Ovary (tissue), 9 donors: Measurements from ENCODE around the gene GABRD. TPM values are rescaled to one million over a fixed set of nuclear protein-coding genes. Genes with fewer than 3 reads are reported as not detected.

Source experiments
- DNase-seq, 5 donors: peaks; one replicate each; pipeline ENCODE4 v3.0.0-alpha.2; 2019 to 2020
- H3K27ac ChIP-seq, 2 donors: fragments of 200-600 bp; one replicate each; pipeline versions ENCODE4 v1.5.1 to v1.8.0; 2019 to 2022
- H3K27me3 ChIP-seq: fragments of 200-600 bp; one replicate; pipeline ENCODE4 v1.8.0; 2022
- H3K36me3 ChIP-seq: fragments of 200-600 bp; sonication (generic); one replicate; pipeline ENCODE4 v1.5.1; 2019
- H3K4me1 ChIP-seq: one replicate; pipeline ENCODE4 v1.8.1; 2013; ENCODE audit warnings: mild to moderate bottlenecking, moderate library complexity; ENCODE audit not compliant: insufficient read depth
- H3K4me3 ChIP-seq: fragments of 200-600 bp; sonication (generic); one replicate; pipeline ENCODE4 v1.5.1; 2017
- H3K9me3 ChIP-seq, 2 donors: fragments of 200-600 bp in 1 of 2; sonication (generic) in 1 of 2; one replicate each; pipeline versions ENCODE4 v1.5.1 to v1.8.1; 2013 to 2019; ENCODE audit warnings: mild to moderate bottlenecking in 1 of 2, moderate library complexity in 1 of 2
- EP300 ChIP-seq: sonication (generic); formaldehyde crosslinking; IDR thresholded peaks from one replicate; pipeline ENCODE4 v1.6.1; 2017; ENCODE audit warnings: antibody characterized with exemption
- POLR2A ChIP-seq: fragments of 450-650 bp; IDR thresholded peaks from one replicate; pipeline ENCODE4 v1.6.1; 2017; ENCODE audit warnings: antibody characterized with exemption, mild to moderate bottlenecking, moderate library complexity
- WGBS, 3 donors: extraction: QIAGEN DNeasy Blood & Tissue Kit in 1 of 3; methylation state at CpG; one replicate each; pipeline versions ENCODE4 v1.1.5 to v1.1.7; 2013 to 2017; 5-methylcytosine and 5-hydroxymethylcytosine counted together
- intact Hi-C, 4 donors: fragments of 100-400 bp; cut with DNase I; formaldehyde crosslinking; loops; one replicate each; pipeline versions ENCODE4 v1.11.0 to v1.15.1; 2022 to 2023
- polyA plus RNA-seq, 2 donors: library from polyadenylated mRNA; stranded (reverse); fragments of 200-250 nt in 1 of 2; fragments of 350-450 nt in 1 of 2; fragmentation: Illumina TruSeq in 1 of 2; extraction: RNeasy Lipid Tissue Mini Kit (QIAGEN cat#74804) in 1 of 2; gene quantifications; one replicate each; pipeline ENCODE4 v1.2.3, GENCODE V29; 2013 to 2014
- total RNA-seq, 7 donors: library from RNA; depleted of rRNA in 2 of 7; stranded (reverse); fragments of >200 nt in 2 of 7; fragmentation: NEBNext Ultra II Directional in 3 of 7; extraction: Animal tissue kit (Norgen Biotek cat#: 25700) in 3 of 7; gene quantifications; one replicate each; pipeline versions ENCODE4 v1.1.0 to v1.2.4, GENCODE V29; 2016 to 2023
- TF ChIP-seq, protein P1 (sequence below), 3 donors: fragments of 450-650 bp in 2 of 3; fragments of 200-600 bp in 1 of 3; IDR thresholded peaks; one replicate each; pipeline versions ENCODE4 v1.5.1 to v1.8.0; 2016 to 2022; ENCODE audit warnings: antibody characterized with exemption in 3 of 3, mild to moderate bottlenecking in 1 of 3
- donor health status: DM: no; HTN: no; CAD: no; lungs with moderate emphysema.
- donor health status: DM: no; HTN: no; CAD: no.
- donor health status: Bipolar disorder and iron deficiency.
- donor health status: DM: yes; HTN: yes; CAD: no.
- donor health status: DM: no; HTN: no; CAD: no.
- donor health status: DM: yes; HTN: yes; CAD: no.

The GABRD gene
- total and polyA plus RNA-seq, 9 donors, result 0.13 to 0.40 (median 0.33) TPM; not detected in 6

GRCh38 chr1:2060535-2060934 lies 41.4 kb downstream of the GABRD start:
- Histone ChIP-seq H3K4me1 (no peaks in the 10 kb centered on the region), H3K27ac (no peak overlapping the region), H3K27me3 (no peaks in the 10 kb centered on the region), H3K36me3 (no peaks in the 10 kb centered on the region), H3K4me3 (no peak overlapping the region), H3K9me3 (no peaks in the 10 kb centered on the region)
- 88 to 89% (median 88%) methylated on average over 23 of the region's 23 CpGs for WGBS, 3 donors
- no peak for DNase-seq
- TF ChIP-seq EP300 (no peak), POLR2A (no peak)
- TF ChIP-seq, protein P1, sequence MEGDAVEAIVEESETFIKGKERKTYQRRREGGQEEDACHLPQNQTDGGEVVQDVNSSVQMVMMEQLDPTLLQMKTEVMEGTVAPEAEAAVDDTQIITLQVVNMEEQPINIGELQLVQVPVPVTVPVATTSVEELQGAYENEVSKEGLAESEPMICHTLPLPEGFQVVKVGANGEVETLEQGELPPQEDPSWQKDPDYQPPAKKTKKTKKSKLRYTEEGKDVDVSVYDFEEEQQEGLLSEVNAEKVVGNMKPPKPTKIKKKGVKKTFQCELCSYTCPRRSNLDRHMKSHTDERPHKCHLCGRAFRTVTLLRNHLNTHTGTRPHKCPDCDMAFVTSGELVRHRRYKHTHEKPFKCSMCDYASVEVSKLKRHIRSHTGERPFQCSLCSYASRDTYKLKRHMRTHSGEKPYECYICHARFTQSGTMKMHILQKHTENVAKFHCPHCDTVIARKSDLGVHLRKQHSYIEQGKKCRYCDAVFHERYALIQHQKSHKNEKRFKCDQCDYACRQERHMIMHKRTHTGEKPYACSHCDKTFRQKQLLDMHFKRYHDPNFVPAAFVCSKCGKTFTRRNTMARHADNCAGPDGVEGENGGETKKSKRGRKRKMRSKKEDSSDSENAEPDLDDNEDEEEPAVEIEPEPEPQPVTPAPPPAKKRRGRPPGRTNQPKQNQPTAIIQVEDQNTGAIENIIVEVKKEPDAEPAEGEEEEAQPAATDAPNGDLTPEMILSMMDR (IDR thresholded peaks at IDR 0.05), result no peak
- intact Hi-C loops, result no loop called here

DNA sequence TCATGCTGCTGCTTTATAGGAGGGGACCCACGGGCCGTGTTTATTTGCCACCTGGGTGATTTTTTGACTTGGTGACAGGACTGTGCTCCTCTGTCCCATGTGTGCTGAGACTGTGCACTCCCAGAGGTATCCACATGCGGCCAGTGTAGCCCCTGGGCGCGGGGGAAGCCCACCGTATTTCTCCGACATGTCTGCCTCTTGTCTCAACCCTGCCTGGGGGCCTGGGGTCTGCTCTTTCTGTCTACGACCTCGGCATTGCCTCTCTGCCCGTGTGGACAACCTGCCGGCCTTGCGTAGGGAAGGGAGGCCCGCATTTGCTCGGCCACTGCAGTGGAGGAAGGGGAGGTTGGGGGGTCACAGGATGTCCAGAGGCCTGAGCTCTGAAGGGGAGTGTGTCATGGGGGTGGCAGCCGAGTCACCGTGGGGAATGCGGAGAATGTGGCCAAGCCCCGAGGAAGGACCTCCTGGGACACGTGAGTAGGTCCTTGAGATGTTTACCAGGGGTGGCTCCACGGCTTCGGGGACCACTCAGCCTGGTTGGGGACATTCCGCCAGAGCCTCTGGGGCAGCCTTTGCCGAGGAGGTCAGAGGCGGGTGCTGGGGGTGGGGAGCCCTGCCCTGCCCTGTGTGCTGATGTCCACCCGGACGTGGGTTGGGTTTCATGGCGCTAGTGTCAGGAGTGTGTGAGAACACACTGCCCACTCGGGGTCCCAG lies 42.1 kb downstream of the GABRD start:
- no peak overlapping the region for H3K27ac ChIP-seq
- TF ChIP-seq, protein P1 (IDR thresholded peaks at IDR 0.05), result no peak
- TF ChIP-seq EP300 (no peak), POLR2A (no peak)
- WGBS, 3 donors, result 77 to 80% (median 80%) methylated on average over 28 of the region's 28 CpGs
- H3K4me3 ChIP-seq, result no peak overlapping the region
- H3K36me3 ChIP-seq, result no peaks in the 10 kb centered on the region
- DNase-seq, result no peak
- no peaks in the 10 kb centered on the region for H3K9me3 ChIP-seq
- no peaks in the 10 kb centered on the region for H3K4me1 ChIP-seq
- intact Hi-C loops, result no loop called here
- no peaks in the 10 kb centered on the region for H3K27me3 ChIP-seq

DNA sequence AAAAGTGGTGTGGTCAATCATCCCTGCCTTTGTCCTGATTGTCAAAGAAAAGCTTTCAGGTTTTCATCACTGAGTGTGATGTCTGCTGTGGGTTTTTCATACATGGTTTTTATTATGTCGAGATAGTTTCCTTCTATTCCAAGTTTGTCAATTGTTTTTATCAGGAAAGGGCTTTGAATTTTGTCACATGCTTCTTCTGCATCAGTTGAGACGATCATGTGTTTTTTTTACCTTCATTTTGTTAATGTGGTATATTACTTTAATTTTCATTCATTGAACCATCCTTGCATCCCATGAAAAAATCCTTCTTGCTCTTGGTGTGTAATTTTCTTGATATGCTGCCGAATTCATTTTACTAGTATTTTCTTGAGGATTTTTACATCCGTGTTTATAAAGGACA lies 46.6 kb downstream of the GABRD start:
- intact Hi-C loops, result no loop called here
- no peaks in the 10 kb centered on the region for H3K27me3 ChIP-seq
- H3K27ac ChIP-seq, result no peak overlapping the region
- no peaks in the 10 kb centered on the region for H3K9me3 ChIP-seq
- no peak overlapping the region for H3K4me3 ChIP-seq
- WGBS, 3 donors, result 87 to 92% (median 88%) methylated on average over 4 of the region's 4 CpGs
- DNase-seq, result no peak
- TF ChIP-seq EP300 (no peak), POLR2A (no peak)
- TF ChIP-seq, protein P1 (IDR thresholded peaks at IDR 0.05), result no peak
- H3K4me1 ChIP-seq, result no peaks in the 10 kb centered on the region
- H3K36me3 ChIP-seq, result no peaks in the 10 kb centered on the region

DNA sequence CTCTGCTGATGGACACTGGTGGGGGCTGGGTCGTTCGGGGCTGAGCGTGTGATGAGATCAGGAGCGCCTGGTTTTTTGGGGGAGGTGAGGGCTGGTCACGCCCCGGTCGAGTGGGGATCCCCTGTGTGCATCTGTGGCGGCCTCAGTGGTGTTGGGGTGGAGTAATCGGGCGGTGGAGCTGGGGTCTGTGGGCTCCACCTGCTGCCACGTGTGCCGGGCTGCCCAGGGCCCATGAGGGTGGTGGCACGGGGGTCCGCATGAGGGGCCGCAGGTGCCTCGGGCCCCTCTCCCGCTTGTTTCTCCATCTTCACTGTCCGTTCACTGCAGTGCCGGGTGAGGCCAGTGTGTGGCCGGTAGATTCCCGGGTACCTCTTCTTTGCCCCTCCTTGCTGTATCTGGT lies 48.2 kb downstream of the GABRD start:
- Histone ChIP-seq H3K4me1 (no peaks in the 10 kb centered on the region), H3K36me3 (no peaks in the 10 kb centered on the region), H3K27me3 (no peaks in the 10 kb centered on the region), H3K27ac (no peak overlapping the region), H3K9me3 (no peaks in the 10 kb centered on the region), H3K4me3 (no peak overlapping the region)
- intact Hi-C loops, result no loop called here
- DNase-seq, result no peak
- TF ChIP-seq, protein P1 (IDR thresholded peaks at IDR 0.05), result no peak
- TF ChIP-seq POLR2A (no peak), EP300 (no peak)
- 90 to 93% (median 91%) methylated on average over 21 of the region's 21 CpGs for WGBS, 3 donors
